Neural progenitor cell (in vitro differentiated cells): ENCODE data around the gene FHAD1. TPM values are rescaled to one million over a fixed set of nuclear protein-coding genes. Genes with fewer than 3 reads are reported as not detected.
A peak's percentile ranks its signal among the peaks of the same experiment; 100 is the strongest.

Source experiments
- DNase-seq: peaks from one replicate; pipeline ENCODE4 v3.0.0-alpha.2; 2016; ENCODE audit warnings: low spot score
- H2AFZ ChIP-seq: fragments of 200-600 bp; sonication (generic); replicated peaks from 2 replicates; pipeline ENCODE4 v1.6.1; 2016; ENCODE audit warnings: antibody characterized with exemption
- H3F3A ChIP-seq: fragments of 200-600 bp; sonication (generic); 2 replicates; pipeline ENCODE4 v1.6.1; 2016; ENCODE audit warnings: antibody characterized with exemption, low read depth
- H3K27ac ChIP-seq: fragments of 200-600 bp; sonication (generic); 2 replicates; pipeline ENCODE4 v1.5.1; 2016; ENCODE audit warnings: mild to moderate bottlenecking
- H3K27me3 ChIP-seq: fragments of 200-600 bp; sonication (generic); 2 replicates; pipeline ENCODE4 v1.6.1; 2016; ENCODE audit warnings: mild to moderate bottlenecking, moderate library complexity
- H3K36me3 ChIP-seq: fragments of 200-600 bp; sonication (generic); 2 replicates; pipeline ENCODE4 v1.5.1; 2016
- H3K4me1 ChIP-seq: fragments of 200-600 bp; sonication (generic); 2 replicates; pipeline ENCODE4 v1.6.1; 2016; ENCODE audit warnings: mixed run types
- H3K4me2 ChIP-seq: fragments of 200-600 bp; sonication (generic); 2 replicates; pipeline ENCODE4 v1.6.1; 2016
- H3K4me3 ChIP-seq: fragments of 200-600 bp; sonication (generic); 2 replicates; pipeline ENCODE4 v1.5.1; 2016
- H3K79me2 ChIP-seq: fragments of 200-600 bp; sonication (generic); 2 replicates; pipeline ENCODE4 v1.6.1; 2016; ENCODE audit warnings: low read depth
- H3K9ac ChIP-seq: fragments of 200-600 bp; sonication (generic); 2 replicates; pipeline ENCODE4 v1.6.1; 2016
- H3K9me3 ChIP-seq: fragments of 200-600 bp; sonication (generic); 2 replicates; pipeline ENCODE4 v1.5.1; 2016; ENCODE audit warnings: low read depth
- H4K20me1 ChIP-seq: fragments of 200-600 bp; sonication (generic); 2 replicates; pipeline ENCODE4 v1.6.1; 2016; ENCODE audit warnings: low read depth
- H3K27ac Mint-ChIP-seq: 3 replicates; pipeline ENCODE4 v1.8.0; 2021; ENCODE audit warnings: mixed read lengths
- H3K27me3 Mint-ChIP-seq: 2 replicates; pipeline ENCODE4 v1.8.0; 2022; ENCODE audit warnings: low read depth, mild to moderate bottlenecking, inconsistent platforms, moderate library complexity, mixed read lengths; ENCODE audit not compliant: insufficient read depth
- H3K36me3 Mint-ChIP-seq: 3 replicates; pipeline ENCODE4 v1.8.0; 2021; ENCODE audit warnings: mixed read lengths
- H3K4me1 Mint-ChIP-seq: 3 replicates; pipeline ENCODE4 v1.8.0; 2021; ENCODE audit warnings: mixed read lengths
- H3K4me3 Mint-ChIP-seq: 3 replicates; pipeline ENCODE4 v1.8.0; 2021; ENCODE audit warnings: mild to moderate bottlenecking, moderate library complexity, mixed read lengths
- H3K9me3 Mint-ChIP-seq: 3 replicates; pipeline ENCODE4 v1.8.0; 2020; ENCODE audit warnings: mixed read lengths
- CTCF ChIP-seq: fragments of 200-600 bp; sonication (generic); IDR thresholded peaks from 2 replicates; pipeline ENCODE4 v1.5.1; 2017; ENCODE audit warnings: antibody characterized with exemption, mild to moderate bottlenecking
- EZH2 ChIP-seq: fragments of 200-600 bp; sonication (generic); IDR thresholded peaks from 2 replicates; pipeline ENCODE4 v1.6.1; 2017; ENCODE audit warnings: antibody characterized with exemption, mild to moderate bottlenecking, moderate library complexity
- EZH2phosphoT487 ChIP-seq: fragments of 200-600 bp; sonication (generic); IDR thresholded peaks from 2 replicates; pipeline ENCODE4 v1.6.1; 2017; ENCODE audit warnings: antibody characterized with exemption
- total RNA-seq: library from RNA; depleted of rRNA; stranded (reverse); fragments of >200 nt; gene quantifications from 2 replicates; pipeline ENCODE4 v1.2.3, GENCODE V29; 2015; ENCODE audit warnings: low replicate concordance

The FHAD1 gene
- total RNA-seq, 1 donor from 2014 or later: 9.1 TPM

GRCh38 chr1:15288173-15288926 lies 41.3 kb downstream of the FHAD1 start:
- Histone ChIP-seq H3K4me1 (no peaks in the 10 kb centered on the region), H3K79me2 (no peaks in the 10 kb centered on the region), H3K27ac (no peak overlapping the region), H4K20me1 (no peaks in the 10 kb centered on the region), H2AFZ (no peak overlapping the region), H3K27me3 (no peaks in the 10 kb centered on the region), H3K9ac (no peak overlapping the region), H3K4me2 (no peak overlapping the region), H3K4me3 (no peak overlapping the region), H3K9me3 (no peaks in the 10 kb centered on the region), H3K36me3 (no peaks in the 10 kb centered on the region), H3F3A (no peaks in the 10 kb centered on the region)
- no peak overlapping the region for H3K27ac Mint-ChIP-seq
- DNase-seq: no peak
- no peaks in the 10 kb centered on the region for H3K9me3 Mint-ChIP-seq
- TF ChIP-seq CTCF (no peak), EZH2 (no peak), EZH2phosphoT487 (no peak)
- no peaks in the 10 kb centered on the region for H3K36me3 Mint-ChIP-seq
- no peak overlapping the region for H3K4me3 Mint-ChIP-seq
- H3K4me1 Mint-ChIP-seq: no peaks in the 10 kb centered on the region
- peaks cover 5% of the 10 kb centered on the region for H3K27me3 Mint-ChIP-seq

- H3K9ac ChIP-seq: no peak overlapping the region
- no peak overlapping the region for H2AFZ ChIP-seq
- H3K4me1 Mint-ChIP-seq: no peaks in the 10 kb centered on the region
- H3K4me2 ChIP-seq: no peak overlapping the region
- no peaks in the 10 kb centered on the region for H3K27me3 ChIP-seq
- no peak overlapping the region for H3K27ac ChIP-seq
- H3K36me3 Mint-ChIP-seq: no peaks in the 10 kb centered on the region
- no peaks in the 10 kb centered on the region for H4K20me1 ChIP-seq
- no peaks in the 10 kb centered on the region for H3K79me2 ChIP-seq
- H3F3A ChIP-seq: no peaks in the 10 kb centered on the region
- H3K36me3 ChIP-seq: no peaks in the 10 kb centered on the region
- TF ChIP-seq CTCF: no peak
- TF ChIP-seq EZH2: no peak
- no peak for TF ChIP-seq EZH2phosphoT487
- H3K9me3 Mint-ChIP-seq: no peaks in the 10 kb centered on the region
- no peaks in the 10 kb centered on the region for H3K4me1 ChIP-seq
- no peak for DNase-seq
- H3K4me3 ChIP-seq: no peak overlapping the region
- no peak overlapping the region for H3K4me3 Mint-ChIP-seq
- no peak overlapping the region for H3K27ac Mint-ChIP-seq
- H3K9me3 ChIP-seq: no peaks in the 10 kb centered on the region
- peaks cover 5% of the 10 kb centered on the region for H3K27me3 Mint-ChIP-seq
These were observed 42.2 kb downstream of the FHAD1 start for GRCh38 chr1:15289251-15289651.

GRCh38 chr1:15290382-15290781 lies 43.4 kb downstream of the FHAD1 start:
- Histone ChIP-seq H3K4me1 (no peaks in the 10 kb centered on the region), H3F3A (no peaks in the 10 kb centered on the region), H3K79me2 (no peaks in the 10 kb centered on the region), H3K9ac (no peak overlapping the region), H3K9me3 (no peaks in the 10 kb centered on the region), H2AFZ (no peak overlapping the region), H3K4me3 (no peak overlapping the region), H4K20me1 (no peaks in the 10 kb centered on the region), H3K27me3 (no peaks in the 10 kb centered on the region), H3K4me2 (no peak overlapping the region), H3K27ac (no peak overlapping the region), H3K36me3 (no peaks in the 10 kb centered on the region)
- Mint-ChIP-seq H3K27me3 (peaks cover 7% of the 10 kb centered on the region), H3K4me3 (no peak overlapping the region), H3K4me1 (no peaks in the 10 kb centered on the region), H3K27ac (peak overlapping the region; percentile 9), H3K36me3 (no peaks in the 10 kb centered on the region), H3K9me3 (no peaks in the 10 kb centered on the region)
- no peak for DNase-seq
- TF ChIP-seq CTCF (no peak), EZH2 (no peak), EZH2phosphoT487 (no peak)
